Measurements from ENCODE around the gene MZB1. TPM values are rescaled to one million over a fixed set of nuclear protein-coding genes. Genes with fewer than 3 reads are reported as not detected.

Gene MZB1
- total RNA-seq, 3 donors from 2014 or later = 5.6 to 23.7 (median 10.2) TPM

DNA sequence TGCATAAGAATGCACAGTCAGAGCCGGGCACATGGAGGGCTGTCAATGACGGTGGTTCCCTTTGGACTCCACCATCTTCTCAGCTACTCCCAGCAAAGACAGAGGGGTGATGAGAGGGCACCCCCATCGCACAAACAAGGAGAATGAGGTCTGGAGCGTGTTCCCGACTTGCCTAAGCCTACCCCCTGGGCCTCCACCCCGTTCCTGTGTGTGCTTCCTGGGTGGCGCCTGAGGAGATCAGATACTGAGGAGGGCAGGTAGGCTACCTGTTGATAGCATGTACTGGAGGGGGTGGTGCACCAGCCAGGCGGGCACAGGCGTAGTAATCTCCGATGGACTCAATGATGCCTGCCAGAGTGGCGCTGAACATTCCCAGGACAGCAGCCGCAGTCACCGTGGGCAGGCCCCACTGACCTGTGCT is 10.8 kb downstream of the MZB1 start:
- ATAC-seq (no peak), DNase-seq (peak in 1 of 3 donors; percentile 25)
- intact Hi-C loops (cut with DNase I, micrococcal nuclease) = no loop called here
- Histone ChIP-seq H3K4me1 (ENCODE audit: low read depth) (peaks cover 26% of the 10 kb centered on the region), H3K36me3 (ENCODE audit: low read depth) (no peaks in the 10 kb centered on the region), H3K9me3 (no peaks in the 10 kb centered on the region), H3K4me3 (no peak overlapping the region)
- TF ChIP-seq CTCF (IDR thresholded peaks at IDR 0.05) = no peak

- DNase-seq (peak in 1 of 3 donors; percentile 27), ATAC-seq (no peak)
- TF ChIP-seq CTCF (IDR thresholded peaks at IDR 0.05) = no peak
- Histone ChIP-seq H3K4me1 (ENCODE audit: low read depth) (peaks cover 19% of the 10 kb centered on the region), H3K4me3 (no peak overlapping the region), H3K36me3 (ENCODE audit: low read depth) (no peaks in the 10 kb centered on the region), H3K9me3 (no peaks in the 10 kb centered on the region)
- intact Hi-C loops (cut with DNase I, micrococcal nuclease) = no loop called here
These were observed 11.4 kb downstream of the MZB1 start for GRCh38 chr5:139378101-139378825.

DNA sequence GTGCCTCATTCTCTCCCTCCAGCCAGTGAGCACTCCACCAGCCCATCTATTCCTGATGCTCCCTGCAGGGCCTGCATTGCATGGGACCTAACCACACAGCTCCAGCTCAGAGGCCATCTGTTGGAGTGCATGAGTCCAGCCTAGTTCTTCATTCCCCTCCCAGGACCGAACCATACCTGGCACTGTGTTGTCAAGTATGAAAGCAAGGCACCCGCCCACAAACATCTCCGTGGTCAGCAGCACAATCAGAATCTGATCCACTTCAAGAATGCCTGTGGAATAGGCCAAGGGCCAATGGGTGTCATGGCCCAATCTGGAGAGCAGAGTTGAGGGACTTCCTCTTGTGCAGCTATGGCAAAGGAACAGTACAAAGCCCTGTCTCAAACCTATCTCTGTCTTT is 12.5 kb downstream of the MZB1 start:
- peaks cover 11% of the 10 kb centered on the region for H3K4me1 ChIP-seq (ENCODE audit: low read depth)
- ATAC-seq (no peak), DNase-seq (peak in 1 of 3 donors; percentile 4)
- H3K9me3 ChIP-seq = no peaks in the 10 kb centered on the region
- no peak for TF ChIP-seq CTCF (IDR thresholded peaks at IDR 0.05)
- H3K36me3 ChIP-seq (ENCODE audit: low read depth) = no peaks in the 10 kb centered on the region
- H3K4me3 ChIP-seq = no peak overlapping the region
- intact Hi-C loops (cut with DNase I, micrococcal nuclease) = no loop called here

GRCh38 chr5:139376364-139376763 is 13.3 kb downstream of the MZB1 start:
- ATAC-seq (no peak), DNase-seq (no peak)
- Histone ChIP-seq H3K9me3 (no peaks in the 10 kb centered on the region), H3K4me1 (ENCODE audit: low read depth) (peaks cover 3% of the 10 kb centered on the region), H3K4me3 (no peak overlapping the region), H3K36me3 (ENCODE audit: low read depth) (no peaks in the 10 kb centered on the region)
- intact Hi-C loops (cut with DNase I, micrococcal nuclease) = no loop called here
- no peak for TF ChIP-seq CTCF (IDR thresholded peaks at IDR 0.05)

DNA sequence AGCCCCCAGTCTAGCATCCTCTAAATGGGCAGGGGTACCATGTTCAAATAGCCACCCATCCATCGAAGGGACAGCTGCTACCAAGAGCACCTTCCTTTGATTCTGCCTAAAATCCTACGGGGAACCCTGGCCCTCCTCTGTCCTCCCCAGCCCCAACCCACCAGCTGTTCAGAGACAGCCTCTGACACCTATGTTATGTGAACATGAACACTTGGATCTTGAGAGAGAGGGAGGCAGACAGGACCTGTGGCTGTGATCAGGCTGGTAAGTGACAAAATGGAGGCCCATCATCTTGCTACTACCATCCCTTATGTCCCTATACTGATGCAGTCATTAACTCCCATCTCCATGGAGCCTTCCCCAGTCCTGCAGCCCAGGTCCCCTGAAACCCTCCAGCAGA is 14.8 kb downstream of the MZB1 start:
- Histone ChIP-seq H3K9me3 (no peaks in the 10 kb centered on the region), H3K4me3 (no peak overlapping the region), H3K4me1 (ENCODE audit: low read depth) (peaks cover 3% of the 10 kb centered on the region), H3K36me3 (ENCODE audit: low read depth) (no peaks in the 10 kb centered on the region)
- no peak for TF ChIP-seq CTCF (IDR thresholded peaks at IDR 0.05)
- intact Hi-C loops (cut with DNase I, micrococcal nuclease) = no loop called here
- no peak for DNase-seq
- ATAC-seq = no peak
